ENCODE results near the gene FBLN2. TPM values are rescaled to one million over a fixed set of nuclear protein-coding genes. Genes with fewer than 3 reads are reported as not detected.

The FBLN2 gene
- total RNA-seq, 1 donor from 2014 or later = 94.3 TPM

DNA sequence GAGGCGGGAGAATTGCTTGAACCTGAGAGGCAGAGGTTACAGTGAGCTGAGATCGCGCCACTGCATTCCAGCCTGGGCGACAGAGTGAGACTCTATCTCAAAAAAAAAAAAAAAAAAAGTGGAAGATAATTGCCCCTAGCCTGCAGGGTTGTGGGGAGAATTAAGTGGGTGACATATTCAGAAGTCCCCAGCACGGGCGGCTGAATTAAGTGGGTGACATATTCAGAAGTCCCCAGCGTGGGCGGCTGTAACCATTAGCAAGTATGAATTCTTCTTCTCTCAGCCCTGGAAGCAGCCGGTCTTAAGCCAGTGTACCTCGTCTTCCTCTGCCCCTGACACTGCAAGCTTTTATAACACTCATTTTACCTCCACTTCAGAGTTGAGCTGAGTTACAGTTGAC lies 44.7 kb downstream of the FBLN2 start:
- Histone ChIP-seq H3K4me3 (no peak overlapping the region), H3K9me3 (no peaks in the 10 kb centered on the region), H3K36me3 (no peaks in the 10 kb centered on the region), H3K27ac (no peak overlapping the region), H3K4me1 (peaks cover 39% of the 10 kb centered on the region), H3K27me3 (no peaks in the 10 kb centered on the region)
- no peak for TF ChIP-seq POLR2A (IDR thresholded peaks at IDR 0.05)
- no peak for TF ChIP-seq POLR2AphosphoS5 (IDR thresholded peaks at IDR 0.05; ENCODE audit: insufficient read depth in 1 of 2, low read depth in 1 of 2)
- TF ChIP-seq CTCF (IDR thresholded peaks at IDR 0.05) = no peak
- DNase-seq (ENCODE audit: extremely low spot score in 2 of 2) = no peak
- intact Hi-C loops (cut with DNase I) = no loop called here

- H3K9me3 ChIP-seq = no peaks in the 10 kb centered on the region
- DNase-seq (ENCODE audit: extremely low spot score in 2 of 2) = no peak
- H3K4me3 ChIP-seq = no peak overlapping the region
- TF ChIP-seq POLR2AphosphoS5 (IDR thresholded peaks at IDR 0.05; ENCODE audit: insufficient read depth in 1 of 2, low read depth in 1 of 2) (no peak), POLR2A (IDR thresholded peaks at IDR 0.05) (no peak)
- no peaks in the 10 kb centered on the region for H3K36me3 ChIP-seq
- no peaks in the 10 kb centered on the region for H3K27me3 ChIP-seq
- H3K27ac ChIP-seq = no peak overlapping the region
- intact Hi-C loops (cut with DNase I) = no loop called here
- H3K4me1 ChIP-seq = peaks cover 44% of the 10 kb centered on the region
These were observed 45.2 kb downstream of the FBLN2 start for GRCh38 chr3:13594146-13594545.

DNA sequence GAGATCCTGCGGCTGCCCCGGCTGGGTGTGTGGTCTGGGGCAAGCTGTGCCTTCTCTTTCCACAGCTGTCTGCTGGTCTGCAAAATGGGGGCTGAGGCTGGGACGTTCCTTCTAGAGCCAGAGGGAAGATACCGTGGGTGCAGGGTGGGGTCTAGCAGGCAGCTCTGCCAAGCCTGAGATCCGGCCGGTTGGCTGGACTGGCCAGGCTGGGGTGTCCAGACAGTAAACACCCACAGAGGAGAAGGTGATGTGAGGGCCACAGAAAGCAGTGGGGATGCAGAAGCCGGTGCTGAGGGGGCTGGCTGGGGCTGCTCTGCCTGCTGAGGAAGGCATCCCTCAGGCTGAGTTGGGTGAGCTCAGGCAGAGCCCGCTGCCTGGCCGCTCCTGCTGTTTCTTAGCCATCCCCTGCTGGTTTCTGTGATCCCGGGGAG lies 46.1 kb downstream of the FBLN2 start:
- intact Hi-C loops (cut with DNase I) = no loop called here
- H3K27me3 ChIP-seq = no peaks in the 10 kb centered on the region
- TF ChIP-seq CTCF (IDR thresholded peaks at IDR 0.05) (no peak), POLR2A (IDR thresholded peaks at IDR 0.05) (no peak), POLR2AphosphoS5 (IDR thresholded peaks at IDR 0.05; ENCODE audit: insufficient read depth in 1 of 2, low read depth in 1 of 2) (no peak)
- H3K27ac ChIP-seq = no peak overlapping the region
- H3K9me3 ChIP-seq = no peaks in the 10 kb centered on the region
- no peaks in the 10 kb centered on the region for H3K36me3 ChIP-seq
- DNase-seq (ENCODE audit: extremely low spot score in 2 of 2) = no peak
- H3K4me1 ChIP-seq = peaks cover 53% of the 10 kb centered on the region
- no peak overlapping the region for H3K4me3 ChIP-seq

GRCh38 chr3:13595485-13595884 lies 46.6 kb downstream of the FBLN2 start:
- H3K27me3 ChIP-seq = no peaks in the 10 kb centered on the region
- no peak overlapping the region for H3K4me3 ChIP-seq
- intact Hi-C loops (cut with DNase I) = no loop called here
- no peaks in the 10 kb centered on the region for H3K36me3 ChIP-seq
- no peak overlapping the region for H3K27ac ChIP-seq
- peaks cover 55% of the 10 kb centered on the region for H3K4me1 ChIP-seq
- TF ChIP-seq CTCF (IDR thresholded peaks at IDR 0.05) (no peak), POLR2A (IDR thresholded peaks at IDR 0.05) (no peak), POLR2AphosphoS5 (IDR thresholded peaks at IDR 0.05; ENCODE audit: insufficient read depth in 1 of 2, low read depth in 1 of 2) (no peak)
- no peaks in the 10 kb centered on the region for H3K9me3 ChIP-seq
- no peak for DNase-seq (ENCODE audit: extremely low spot score in 2 of 2)

- Histone ChIP-seq H3K4me1 (peaks cover 55% of the 10 kb centered on the region), H3K27ac (no peak overlapping the region), H3K4me3 (no peak overlapping the region), H3K27me3 (no peaks in the 10 kb centered on the region), H3K36me3 (no peaks in the 10 kb centered on the region), H3K9me3 (no peaks in the 10 kb centered on the region)
- DNase-seq (ENCODE audit: extremely low spot score in 2 of 2) = no peak
- TF ChIP-seq POLR2A (IDR thresholded peaks at IDR 0.05) = no peak
- no peak for TF ChIP-seq POLR2AphosphoS5 (IDR thresholded peaks at IDR 0.05; ENCODE audit: insufficient read depth in 1 of 2, low read depth in 1 of 2)
- intact Hi-C loops (cut with DNase I) = no loop called here
These were observed 47.7 kb downstream of the FBLN2 start for GRCh38 chr3:13596426-13597205.

DNA sequence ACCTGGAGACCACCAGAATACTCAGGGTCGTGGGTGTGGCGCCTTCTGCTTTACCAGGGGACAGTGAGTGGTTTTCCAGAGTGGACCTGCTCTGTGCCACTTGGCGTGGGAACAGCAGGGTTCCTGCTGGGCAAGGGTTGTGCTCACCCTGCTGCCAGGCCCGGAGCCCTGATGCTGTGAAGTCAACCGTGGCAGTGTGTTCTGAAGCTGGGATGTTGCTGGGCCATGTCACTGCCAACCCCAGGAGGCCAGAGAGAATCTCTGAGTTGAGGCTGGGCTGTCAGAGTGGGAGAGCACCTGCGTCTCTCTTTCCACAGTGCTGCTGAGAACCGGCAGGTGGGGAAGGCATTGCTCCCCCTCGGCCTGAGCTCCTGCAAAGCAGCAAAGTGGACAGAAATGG lies 48.7 kb downstream of the FBLN2 start:
- H3K4me1 ChIP-seq = peaks cover 55% of the 10 kb centered on the region
- no peaks in the 10 kb centered on the region for H3K36me3 ChIP-seq
- TF ChIP-seq CTCF (IDR thresholded peaks at IDR 0.05) (no peak), POLR2A (IDR thresholded peaks at IDR 0.05) (no peak), POLR2AphosphoS5 (IDR thresholded peaks at IDR 0.05; ENCODE audit: insufficient read depth in 1 of 2, low read depth in 1 of 2) (no peak)
- no peaks in the 10 kb centered on the region for H3K27me3 ChIP-seq
- no peak for DNase-seq (ENCODE audit: extremely low spot score in 2 of 2)
- H3K27ac ChIP-seq = no peak overlapping the region
- H3K4me3 ChIP-seq = no peak overlapping the region
- intact Hi-C loops (cut with DNase I) = no loop called here
- H3K9me3 ChIP-seq = no peaks in the 10 kb centered on the region

All from vagina (tissue), 2 donors.